ENCODE data around the gene STEAP1. TPM values are rescaled to one million over a fixed set of nuclear protein-coding genes. Genes with fewer than 3 reads are reported as not detected.
"Not testable (repeated sequence)": the region's sequence is repeated elsewhere in the genome, so short reads cannot be mapped to it uniquely, and the experiment has no call there.

Gene STEAP1
- total RNA-seq, 1 experiment from 2014 or later, result 17.3 TPM

- peak; percentile 53 for DNase-seq (ENCODE audit: low read depth)
Measured at GRCh38 chr7:90173127-90173844, 19.0 kb downstream of the STEAP1 start.

GRCh38 chr7:90175667-90176066 is 21.4 kb downstream of the STEAP1 start:
- DNase-seq (ENCODE audit: low read depth), result peak; percentile 24

GRCh38 chr7:90176195-90176594 is 21.9 kb downstream of the STEAP1 start:
- DNase-seq (ENCODE audit: low read depth), result no peak

GRCh38 chr7:90178166-90178565 is 23.9 kb downstream of the STEAP1 start:
- DNase-seq (ENCODE audit: low read depth), result no peak

GRCh38 chr7:90178679-90179278 is 24.5 kb downstream of the STEAP1 start:
- peak; percentile 97 for DNase-seq (ENCODE audit: low read depth)

- peak; percentile 71 for DNase-seq (ENCODE audit: low read depth)
Measured at GRCh38 chr7:90180011-90180585, 25.8 kb downstream of the STEAP1 start.

GRCh38 chr7:90180649-90181048 is 26.4 kb downstream of the STEAP1 start:
- no peak for DNase-seq (ENCODE audit: low read depth)

- no peak for DNase-seq (ENCODE audit: low read depth)
Measured at GRCh38 chr7:90181485-90181884, 27.2 kb downstream of the STEAP1 start.

GRCh38 chr7:90186290-90186689 is 32.0 kb downstream of the STEAP1 start:
- DNase-seq (ENCODE audit: low read depth), result not testable (repeated sequence)

- DNase-seq (ENCODE audit: low read depth), result no peak
Measured at GRCh38 chr7:90187507-90188050, 33.3 kb downstream of the STEAP1 start.

GRCh38 chr7:90188281-90188680 is 34.0 kb downstream of the STEAP1 start:
- no peak for DNase-seq (ENCODE audit: low read depth)

- DNase-seq (ENCODE audit: low read depth), result no peak
Measured at GRCh38 chr7:90190995-90191394, 36.7 kb downstream of the STEAP1 start.

- DNase-seq (ENCODE audit: low read depth), result no peak
Measured at GRCh38 chr7:90191648-90192047, 37.4 kb downstream of the STEAP1 start.

GRCh38 chr7:90192876-90193750 is 38.8 kb downstream of the STEAP1 start:
- DNase-seq (ENCODE audit: low read depth), result peak; percentile 22

- no peak for DNase-seq (ENCODE audit: low read depth)
Measured at GRCh38 chr7:90194911-90195809, 40.9 kb downstream of the STEAP1 start.

GRCh38 chr7:90201500-90202195 is 47.4 kb downstream of the STEAP1 start:
- no peak for DNase-seq (ENCODE audit: low read depth)

- no peak for DNase-seq (ENCODE audit: low read depth)
Measured at GRCh38 chr7:90207956-90208355, 53.7 kb downstream of the STEAP1 start.

- peak; percentile 61 for DNase-seq (ENCODE audit: low read depth)
Measured at GRCh38 chr7:90209776-90210175, 55.5 kb downstream of the STEAP1 start.

GRCh38 chr7:90210475-90210874 is 56.2 kb downstream of the STEAP1 start:
- no peak for DNase-seq (ENCODE audit: low read depth)

GRCh38 chr7:90210981-90211380 is 56.7 kb downstream of the STEAP1 start:
- no peak for DNase-seq (ENCODE audit: low read depth)

Data from M059J (cell line).